Dedifferentiated amniotic fluid mesenchymal stem cell (primary cell): ENCODE results near the gene CHD6.

ENCODE experiments used
- DNase-seq: peaks from one replicate; pipeline ENCODE4 v3.0.0-alpha.2; 2016; ENCODE audit errors: extremely low spot score

CHD6 gene

DNA sequence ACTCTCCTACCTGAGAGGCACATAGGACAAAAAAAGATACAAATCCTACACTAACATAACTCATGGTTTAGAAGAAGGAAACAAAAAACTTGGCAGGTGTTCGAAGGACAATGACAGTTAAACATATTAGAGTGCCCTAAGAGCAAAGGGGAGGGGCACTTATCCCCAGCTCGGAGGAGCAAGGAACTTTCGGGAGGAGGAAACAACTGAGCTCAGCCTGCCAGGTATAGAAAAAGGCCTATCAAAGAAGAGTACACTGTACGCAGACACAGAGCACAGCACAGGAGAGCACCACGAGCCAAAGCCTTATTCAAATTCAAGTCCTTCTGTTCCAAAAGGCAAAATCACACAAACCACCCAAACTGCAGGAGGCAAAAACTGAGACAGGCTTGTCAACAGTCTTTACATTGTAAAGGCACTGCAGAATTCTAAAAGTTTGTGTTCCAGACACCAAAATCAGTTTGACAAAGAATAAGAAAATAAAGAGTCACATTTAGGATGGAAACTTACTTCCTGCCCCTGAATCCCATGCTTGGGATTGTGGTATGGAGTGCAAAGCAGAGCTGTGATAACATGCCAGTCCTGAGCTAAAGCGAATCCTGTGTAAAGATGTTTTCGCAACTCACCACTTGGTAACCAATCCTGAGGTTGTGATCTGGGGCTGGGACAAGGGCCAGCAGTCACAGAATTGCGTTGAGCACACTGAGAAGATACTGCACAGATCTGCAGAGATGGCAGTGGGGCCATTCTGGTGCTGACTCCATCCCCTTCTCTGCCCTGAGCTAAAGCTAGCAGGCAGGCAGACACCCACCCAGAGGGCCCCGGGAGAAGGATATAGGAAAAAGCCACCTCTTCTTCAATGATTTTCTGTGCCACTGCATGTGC, 108.6 kb downstream of the CHD6 start:
- no peak for DNase-seq

- no peak for DNase-seq
These were observed 109.8 kb downstream of the CHD6 start for GRCh38 chr20:41508335-41508734.

DNA sequence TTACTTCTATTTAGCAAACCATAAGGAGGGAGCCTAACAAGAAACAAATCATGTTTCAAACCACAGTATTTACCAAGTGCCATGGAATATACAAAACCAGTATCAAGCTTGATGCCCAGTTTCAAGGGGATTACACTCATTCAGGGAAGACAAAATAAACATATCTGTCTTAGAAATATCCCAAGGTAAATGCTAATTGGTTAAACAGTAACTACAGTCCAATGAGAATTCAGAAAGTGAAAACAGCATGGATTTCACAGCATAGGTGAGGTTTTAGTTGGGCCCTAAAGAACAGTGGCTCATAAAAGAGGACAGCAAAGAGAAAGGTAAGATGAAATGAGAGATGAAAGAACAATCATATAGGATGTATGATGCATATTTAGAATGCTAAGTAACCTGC, 110.3 kb downstream of the CHD6 start:
- DNase-seq = no peak

DNA sequence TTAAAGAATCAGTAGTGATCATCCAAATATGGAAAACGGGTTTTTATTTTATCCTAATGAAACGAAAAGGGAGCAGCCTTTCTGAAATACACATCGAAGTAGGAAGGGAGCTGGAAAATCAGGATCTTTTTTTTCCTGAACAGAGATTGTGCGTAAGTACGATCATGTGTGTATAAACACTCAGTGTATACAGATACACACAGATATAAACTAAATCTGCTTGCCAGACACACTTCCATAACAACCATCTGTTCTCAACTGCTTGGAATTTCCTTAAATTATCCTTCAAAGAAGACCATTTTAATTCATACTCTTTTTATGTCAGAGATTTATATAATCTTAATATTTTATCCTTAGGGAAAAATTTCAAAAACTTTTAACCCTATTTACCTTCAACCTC, 110.7 kb downstream of the CHD6 start:
- no peak for DNase-seq

GRCh38 chr20:41506192-41506915, 111.8 kb downstream of the CHD6 start:
- DNase-seq = no peak

DNA sequence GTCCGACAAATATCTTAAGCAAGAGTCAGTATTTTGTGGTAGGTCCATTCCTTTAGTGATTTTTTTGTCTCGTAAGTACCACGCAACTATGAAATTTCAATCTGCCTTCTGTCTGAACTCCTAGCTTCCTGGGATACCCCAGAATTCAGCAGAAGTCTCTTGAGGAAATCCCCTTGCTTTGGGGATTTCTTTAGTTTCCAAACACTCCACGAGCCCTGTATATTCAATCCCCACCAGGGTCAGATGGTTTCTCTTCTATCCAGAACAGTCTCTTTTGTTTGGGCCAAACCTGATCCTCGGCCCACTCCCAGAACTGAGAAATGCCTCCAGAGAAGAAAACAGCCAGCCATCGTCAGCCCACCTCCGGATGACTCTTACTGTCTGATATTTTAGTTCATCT, 113.0 kb downstream of the CHD6 start:
- no peak for DNase-seq

- DNase-seq = no peak
These were observed 116.8 kb downstream of the CHD6 start for GRCh38 chr20:41501376-41501775.

GRCh38 chr20:41499961-41500725, 118.0 kb downstream of the CHD6 start:
- no peak for DNase-seq

GRCh38 chr20:41499064-41499463, 119.1 kb downstream of the CHD6 start:
- DNase-seq = no peak

DNA sequence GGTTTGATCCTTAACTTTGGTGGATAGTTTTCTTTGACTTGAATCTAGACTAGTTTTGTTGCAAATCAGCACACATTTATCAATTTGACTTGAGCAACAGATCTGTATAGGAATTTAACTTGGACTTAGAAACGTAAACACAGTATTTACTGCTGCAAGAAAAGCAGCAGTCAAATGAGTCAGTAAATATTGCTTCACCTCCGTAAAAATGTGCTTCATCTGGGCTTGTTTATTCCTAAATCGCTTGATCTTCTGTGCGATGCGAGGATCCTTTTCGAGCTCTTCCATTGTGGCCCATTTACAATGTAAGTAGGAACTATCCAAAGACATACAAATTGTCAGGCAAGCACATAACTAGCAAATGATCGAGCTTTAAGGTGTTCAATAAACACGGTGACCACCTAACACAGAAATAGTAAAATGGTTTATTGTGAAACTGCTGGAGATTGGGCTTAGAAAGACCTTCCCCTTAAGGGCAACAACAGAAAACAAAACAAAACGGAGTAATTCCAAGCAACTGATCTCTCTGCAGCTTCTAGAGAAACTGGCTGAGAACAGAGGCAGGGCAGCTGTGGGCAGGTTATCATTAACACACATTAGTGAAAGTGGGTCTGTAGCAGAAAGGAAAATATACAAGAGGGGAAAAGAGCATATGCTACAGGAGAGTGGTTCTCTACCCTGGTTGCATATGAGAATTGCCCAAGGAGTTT, 120.8 kb downstream of the CHD6 start:
- DNase-seq = no peak

DNA sequence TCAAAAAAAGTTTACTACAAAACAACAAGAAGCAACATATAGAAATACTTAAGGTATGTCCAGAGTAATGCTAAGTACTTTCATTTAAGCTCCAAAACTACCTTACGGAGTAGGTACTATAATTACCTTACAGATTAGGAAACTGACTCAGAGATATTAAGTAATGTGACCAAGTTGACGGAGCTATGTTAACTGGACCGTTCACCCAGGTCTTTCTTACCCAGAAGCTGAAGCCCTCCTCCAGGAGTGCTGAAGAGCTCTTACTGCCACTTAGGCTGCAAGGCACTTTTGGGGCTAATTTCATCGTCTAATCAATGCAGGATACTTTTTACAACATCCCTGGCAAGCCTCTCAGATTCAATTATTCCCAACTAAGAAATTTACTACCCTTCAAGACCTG, 123.7 kb downstream of the CHD6 start:
- no peak for DNase-seq

- no peak for DNase-seq
These were observed 134.6 kb downstream of the CHD6 start for GRCh38 chr20:41483553-41483930.

- DNase-seq = peak; percentile 90
These were observed 135.3 kb downstream of the CHD6 start for GRCh38 chr20:41482647-41483552.

DNA sequence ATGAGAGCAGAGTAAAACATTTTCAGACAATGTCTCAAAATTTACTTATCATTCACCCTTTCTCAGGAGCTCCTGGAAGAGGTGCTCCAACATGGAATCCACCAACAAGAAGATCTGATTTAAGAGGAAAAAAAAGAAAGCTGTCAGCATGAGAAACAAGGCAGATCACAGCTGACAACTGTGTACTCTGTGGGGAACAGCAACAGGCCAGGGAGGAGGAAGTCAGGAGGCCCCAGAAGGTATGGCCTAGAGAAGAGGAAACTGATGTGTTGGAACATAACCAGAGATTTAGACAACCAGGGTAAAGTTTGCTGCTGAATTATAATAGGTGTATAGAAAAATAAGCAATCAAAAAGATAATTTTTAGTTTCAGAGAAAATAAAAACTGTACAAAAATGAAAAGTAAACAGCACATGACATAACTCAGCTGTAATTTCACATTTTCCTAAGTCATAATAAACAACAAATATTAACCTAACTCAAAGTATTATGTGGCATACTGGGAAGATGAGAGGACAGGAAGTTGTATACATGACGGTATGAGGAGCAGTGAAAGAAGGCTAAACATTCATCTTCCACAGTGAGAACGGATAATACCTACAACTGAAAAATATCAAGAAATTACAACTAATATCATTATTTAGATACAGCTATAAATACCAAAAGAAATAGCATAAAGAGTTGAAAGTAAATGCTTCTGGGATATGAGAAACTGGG, 138.0 kb downstream of the CHD6 start:
- DNase-seq = no peak

DNA sequence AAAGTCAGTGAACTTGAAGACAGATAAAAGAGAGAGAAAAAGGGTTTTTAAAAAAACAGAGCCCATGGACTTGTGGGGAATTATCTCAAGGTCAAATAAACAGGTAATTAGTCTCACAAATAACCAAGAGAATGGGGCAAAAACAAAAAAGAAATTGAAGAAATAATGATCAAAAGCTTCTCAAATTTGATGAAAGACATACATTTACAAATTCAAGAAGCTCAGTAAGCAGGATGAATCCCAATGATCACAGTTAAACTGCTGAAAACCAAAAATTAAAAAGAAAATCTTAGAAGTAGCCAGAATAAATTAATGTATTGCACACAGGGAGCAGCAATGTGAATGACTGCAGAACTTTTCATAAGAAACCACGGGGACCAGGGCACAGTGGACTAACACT, 139.1 kb downstream of the CHD6 start:
- no peak for DNase-seq

DNA sequence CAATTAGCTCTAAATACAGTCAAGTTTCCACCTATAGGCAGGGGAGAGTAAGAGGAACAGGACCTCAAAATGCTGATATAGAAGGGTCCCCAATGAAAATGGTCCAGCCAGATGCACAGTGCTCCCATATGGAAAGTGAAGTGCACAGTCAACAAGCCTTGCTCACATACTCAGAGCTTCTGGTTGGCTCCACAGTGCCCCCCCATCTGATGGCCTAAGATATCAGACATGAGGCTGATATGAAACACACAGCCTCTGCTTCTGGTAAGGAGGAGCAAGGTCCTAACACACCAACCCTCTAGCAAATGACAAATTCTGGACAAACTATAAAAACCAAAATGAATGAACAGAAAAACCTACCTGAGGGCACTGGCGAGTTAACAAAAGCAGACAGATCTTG, 140.2 kb downstream of the CHD6 start:
- DNase-seq = no peak

GRCh38 chr20:41476446-41476845, 141.7 kb downstream of the CHD6 start:
- no peak for DNase-seq

- DNase-seq = peak; percentile 94
These were observed 142.2 kb downstream of the CHD6 start for GRCh38 chr20:41476013-41476441.

- DNase-seq = no peak
These were observed 142.7 kb downstream of the CHD6 start for GRCh38 chr20:41475503-41475902.
